Heart right ventricle (tissue), 16 donors: ENCODE results near the gene PPP3R1. TPM values are rescaled to one million over a fixed set of nuclear protein-coding genes. Genes with fewer than 3 reads are reported as not detected.
A peak's percentile ranks its signal among the peaks of the same experiment; 100 is the strongest.

Source experiments
- ATAC-seq, 8 donors: fragments of 200-7000 bp; cut with Tn5 transposase; one replicate each; pipeline ENCODE4 v1.9.1; 2020; ENCODE audit warnings: mild to moderate bottlenecking in 8 of 8, moderate library complexity in 8 of 8, moderate number of reproducible peaks in 1 of 8
- DNase-seq, 2 donors: peaks; one replicate each; pipeline ENCODE4 v3.0.0-alpha.2; 2020
- H3K27ac ChIP-seq, 10 donors: fragments of 200-600 bp; sonication (generic) in 2 of 10; one replicate each; pipeline versions ENCODE4 v1.5.0 to v1.8.0; 2020 to 2022; ENCODE audit warnings: mild to moderate bottlenecking in 3 of 10
- H3K27me3 ChIP-seq, 7 donors: fragments of 200-600 bp; one replicate each; pipeline ENCODE4 v1.8.0; 2021 to 2022; ENCODE audit warnings: mild to moderate bottlenecking in 2 of 7
- H3K36me3 ChIP-seq, 9 donors: fragments of 200-600 bp; sonication (generic) in 1 of 9; one replicate each; pipeline versions ENCODE4 v1.5.0 to v1.8.0; 2020 to 2022; ENCODE audit warnings: mild to moderate bottlenecking in 2 of 9
- H3K4me1 ChIP-seq, 9 donors: fragments of 200-600 bp; sonication (generic) in 1 of 9; one replicate each; pipeline versions ENCODE4 v1.5.0 to v1.8.0; 2020 to 2022; ENCODE audit warnings: mild to moderate bottlenecking in 4 of 9
- H3K4me3 ChIP-seq, 10 donors: fragments of 200-600 bp; sonication (generic) in 2 of 10; one replicate each; pipeline versions ENCODE4 v1.5.0 to v1.8.0; 2020 to 2022; ENCODE audit warnings: mild to moderate bottlenecking in 7 of 10, moderate library complexity in 2 of 10
- H3K9me3 ChIP-seq, 11 donors: fragments of 200-600 bp in 10 of 11; sonication (generic) in 2 of 11; one replicate each; pipeline versions ENCODE4 v1.5.0 to v1.8.0; 2013 to 2022; ENCODE audit warnings: mild to moderate bottlenecking in 2 of 11, control low read depth in 1 of 11, moderate library complexity in 1 of 11
- CTCF ChIP-seq, 9 donors: fragments of 200-600 bp; sonication (generic) in 2 of 9; IDR thresholded peaks; one replicate each; pipeline versions ENCODE4 v1.5.0 to v1.8.0; 2021 to 2022; ENCODE audit warnings: antibody characterized with exemption in 9 of 9, mild to moderate bottlenecking in 5 of 9, moderate library complexity in 1 of 9
- WGBS, 2 donors: extraction: QIAGEN DNeasy Blood & Tissue Kit; methylation state at CpG; one replicate each; pipeline ENCODE4 v1.1.7; 2013; ENCODE audit warnings: inconsistent platforms in 1 of 2; 5-methylcytosine and 5-hydroxymethylcytosine counted together
- intact Hi-C, 10 donors: fragments of 100-400 bp; cut with DNase I; formaldehyde crosslinking; loops; one replicate each; pipeline versions ENCODE4 v1.11.1 to v1.14.2; 2022
- polyA plus RNA-seq, 2 donors: library from polyadenylated mRNA; stranded (reverse); fragments of 200-250 nt; gene quantifications; one replicate each; pipeline ENCODE4 v1.2.3, GENCODE V29; 2013
- total RNA-seq, 10 donors: library from RNA; stranded (reverse); fragmentation: NEBNext Ultra II Directional in 3 of 10; extraction: Animal tissue kit (Norgen Biotek cat#: 25700) in 3 of 10; gene quantifications; one replicate each; pipeline versions ENCODE4 v1.2.1 to v1.2.4, GENCODE V29; 2021 to 2023
- donor health status: Arrhythmogenic right ventricular cardiomyopathy.
- donor health status: ischemic (EF 13 %, LVEDD 7.1; RV severe dilation, severe dysfunction).
- donor health status: healthy with polysubstance abuse.
- donor health status: DM: no; HTN: yes; CAD: no.
- donor health status: DM: no; HTN: no; CAD: no.
- donor health status: ischemic (EF 25% LVEDD 6.9; RV normal size, moderate dysfunction).
- donor health status: ischemic (EF 25% LVEDD 5.7; RV mildly dilated, moderate dysfunction).
- donor health status: healthy.
- donor health status: DM: yes; HTN: yes; CAD: no.
- donor health status: Ischemic cardiomyopathy.
- donor health status: ischemic (EF 35%, LVEDD 5.7; RV mildly dilated, moderate dysfunction).
- donor health status: nonischemic (EF 11% LVEDD 7.7; RV severe dilation, severe dysfunction).
- donor health status: DM: yes; HTN: yes; CAD: no.
- donor health status: PGD.
- donor health status: ischemic (EF 29% LVEDD 5.4; RV normal size, mild dysfunction).
- donor health status: nonischemic (EF 23%, LVEDD 6.1; RV moderate dilation, normal function).

PPP3R1 gene
- total and polyA plus RNA-seq, 12 donors, result 8.4 to 46.1 (median 38.6) TPM

DNA sequence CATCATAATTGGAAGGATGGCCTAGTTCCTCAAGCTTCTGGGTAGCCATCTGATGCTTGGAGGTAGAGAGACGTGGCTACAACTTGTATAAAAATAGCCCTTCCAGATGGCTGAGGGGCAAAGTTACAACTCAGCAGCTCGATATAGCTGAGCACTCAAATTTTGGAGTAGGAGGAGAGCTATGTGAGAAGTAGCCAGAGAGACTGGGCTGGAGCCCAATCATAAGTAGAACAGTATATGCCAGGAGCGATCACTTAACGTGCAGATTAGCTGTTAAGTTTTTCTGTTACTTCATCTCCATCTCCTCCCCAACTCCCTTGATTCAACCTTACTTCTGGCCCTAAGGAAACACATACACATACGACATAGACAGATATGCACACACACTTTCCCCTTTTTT is 38.6 kb upstream of the PPP3R1 start:
- H3K4me1 ChIP-seq, result peaks cover 0 to 45% (median 16%) of the 10 kb centered on the region in 9 donors
- DNase-seq, result peak in 1 of 2 donors; percentile 26
- H3K9me3 ChIP-seq, result no peaks in the 10 kb centered on the region
- TF ChIP-seq CTCF (IDR thresholded peaks at IDR 0.05), result no peak
- H3K4me3 ChIP-seq, result no peak overlapping the region
- 26 to 36% methylated on average over 5 of the region's 5 CpGs for WGBS, 2 donors
- intact Hi-C loops, result loop anchor here in 1 of 10 donors (5.0 kb wide), 1 partner anchor 39 kb away; the partner anchor contains the start of gene PPP3R1
- no peaks in the 10 kb centered on the region for H3K27me3 ChIP-seq
- peak overlapping the region in 3 of 10 donors; percentile 28 to 47 (median 28) for H3K27ac ChIP-seq
- peak; percentile 40 to 92 (median 80) for ATAC-seq
- H3K36me3 ChIP-seq, result peaks cover 0 to 13% (median 0%) of the 10 kb centered on the region in 9 donors

DNA sequence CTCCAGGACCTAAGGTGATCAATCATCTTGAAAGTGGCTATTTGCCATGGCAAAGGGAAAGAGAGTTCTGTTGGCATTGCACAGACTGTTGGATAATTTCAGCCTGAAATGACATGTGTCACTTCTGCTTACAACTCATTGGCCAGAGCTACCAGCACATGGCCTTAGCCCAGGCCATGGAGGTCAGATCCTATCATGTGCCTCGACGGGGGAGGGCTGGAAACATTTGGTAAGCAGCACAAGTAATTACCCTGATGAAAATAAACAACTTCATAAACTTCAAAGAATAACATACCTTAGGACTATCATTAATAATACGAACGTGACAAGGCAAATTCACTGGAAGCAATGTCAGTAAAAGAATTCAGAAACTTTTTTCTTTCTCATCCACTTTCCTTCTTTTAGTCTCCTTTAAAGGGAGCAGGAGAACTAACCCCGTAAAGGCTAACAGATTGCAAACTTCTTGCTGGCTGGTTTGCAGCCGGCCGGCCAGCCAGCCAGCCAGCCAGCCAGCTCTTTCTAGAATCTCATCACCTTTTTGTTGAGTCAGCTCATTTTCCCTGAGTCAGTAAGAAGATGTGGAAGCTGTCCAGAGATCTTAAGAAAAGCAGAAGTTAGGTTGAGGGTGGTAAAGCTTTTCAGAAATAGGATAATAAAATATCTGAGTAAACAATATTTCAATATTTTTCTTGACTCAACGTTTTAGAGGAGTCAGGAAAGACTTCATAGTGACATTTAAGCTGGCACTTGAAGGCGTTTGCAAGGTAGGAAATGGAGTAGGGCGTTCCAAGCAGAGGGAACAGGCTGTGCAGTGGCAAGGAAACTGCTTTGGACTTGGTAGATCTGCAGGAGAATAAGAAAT is 35.5 kb upstream of the PPP3R1 start:
- WGBS, 2 donors, result 43 to 53% methylated on average over 10 of the region's 10 CpGs
- peak in 7 of 8 donors; percentile 30 to 67 (median 50) for ATAC-seq
- no peak for TF ChIP-seq CTCF (IDR thresholded peaks at IDR 0.05)
- intact Hi-C loops, result loop anchor here in 4 of 10 donors (2.0 to 10.0 kb wide), 5 partner anchors 36 to 165 kb away; partner anchors contain the start of gene PPP3R1 (in 1 of the 4)
- Histone ChIP-seq H3K4me1 (peaks cover 0 to 65% (median 27%) of the 10 kb centered on the region in 9 donors), H3K4me3 (no peak overlapping the region), H3K36me3 (peaks cover 0 to 2% (median 0%) of the 10 kb centered on the region in 9 donors), H3K27ac (peak overlapping the region in 4 of 10 donors; percentile 5 to 71 (median 16)), H3K27me3 (no peaks in the 10 kb centered on the region), H3K9me3 (no peaks in the 10 kb centered on the region)
- peak in 1 of 2 donors; percentile 18 for DNase-seq

- Histone ChIP-seq H3K4me3 (no peak overlapping the region), H3K36me3 (no peaks in the 10 kb centered on the region), H3K9me3 (no peaks in the 10 kb centered on the region), H3K27ac (peak overlapping the region in 1 of 10 donors; percentile 26), H3K4me1 (peaks cover 0 to 48% (median 18%) of the 10 kb centered on the region in 9 donors), H3K27me3 (no peaks in the 10 kb centered on the region)
- no peak for TF ChIP-seq CTCF (IDR thresholded peaks at IDR 0.05)
- ATAC-seq, result peak; percentile 48 to 80 (median 72)
- DNase-seq, result peak; percentile 15 to 45
- 62 to 69% methylated on average over 3 of the region's 3 CpGs for WGBS, 2 donors
- intact Hi-C loops, result loop anchor here in 9 of 10 donors (5.0 to 10.0 kb wide), 6 partner anchors 33 to 163 kb away; partner anchors contain the start of gene PPP3R1 (in 1 of the 9)
These were observed 32.6 kb upstream of the PPP3R1 start for GRCh38 chr2:68284896-68285295.

DNA sequence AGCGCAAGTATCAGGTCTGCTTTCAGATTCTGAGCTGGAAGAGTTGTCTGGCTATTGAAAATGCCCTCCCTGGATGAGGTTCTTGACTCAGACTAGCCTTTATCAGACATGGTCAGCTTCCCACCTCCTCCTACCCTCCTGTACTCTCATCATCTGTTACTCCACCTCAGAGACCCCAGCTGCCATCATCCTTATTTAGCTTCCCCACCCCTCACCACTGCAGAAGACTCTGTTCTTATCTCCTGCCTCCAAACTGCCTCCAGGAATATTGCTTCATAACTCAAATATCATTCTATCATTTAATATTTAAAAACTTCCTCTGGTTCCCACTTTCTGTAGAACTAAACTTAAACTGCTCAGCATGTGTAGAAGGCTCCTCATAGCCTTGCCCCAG is 31.1 kb upstream of the PPP3R1 start:
- H3K4me3 ChIP-seq, result no peak overlapping the region
- 96 to 100% methylated on average over 1 of the region's 1 CpG for WGBS, 2 donors
- TF ChIP-seq CTCF (IDR thresholded peaks at IDR 0.05), result no peak
- H3K4me1 ChIP-seq, result peaks cover 0 to 43% (median 18%) of the 10 kb centered on the region in 9 donors
- H3K36me3 ChIP-seq, result no peaks in the 10 kb centered on the region
- no peaks in the 10 kb centered on the region for H3K9me3 ChIP-seq
- H3K27me3 ChIP-seq, result no peaks in the 10 kb centered on the region
- H3K27ac ChIP-seq, result no peak overlapping the region
- no peak for DNase-seq
- intact Hi-C loops, result loop anchor here (1.0 to 10.0 kb wide), 8 partner anchors 86 to 161 kb away; no protein-coding TSS in a partner anchor
- no peak for ATAC-seq
